H9 (cell line): ENCODE measurements around the gene DENND6A. TPM values are rescaled to one million over a fixed set of nuclear protein-coding genes. Genes with fewer than 3 reads are reported as not detected.

Experiments
- DNase-seq: peaks from one replicate; pipeline ENCODE4 v3.0.0-alpha.2; 2017
- H2AFZ ChIP-seq: one replicate; pipeline ENCODE4 v1.6.1; 2013; ENCODE audit warnings: mild to moderate bottlenecking, low read length, control low read depth, moderate library complexity
- H2AK5ac ChIP-seq: 2 replicates; pipeline ENCODE4 v1.6.1; 2013; ENCODE audit warnings: low read length, control low read depth, mixed read lengths; ENCODE audit not compliant: insufficient read length
- H2BK120ac ChIP-seq: one replicate; pipeline ENCODE4 v1.6.1; 2013; ENCODE audit warnings: low read depth, mild to moderate bottlenecking, low read length, control low read depth, inconsistent platforms; ENCODE audit not compliant: poor library complexity, severe bottlenecking
- H2BK12ac ChIP-seq: 2 replicates; pipeline ENCODE4 v1.6.1; 2013; ENCODE audit warnings: low read length, control low read depth, mixed read lengths, low read depth; ENCODE audit not compliant: insufficient read length
- H2BK15ac ChIP-seq: 2 replicates; pipeline ENCODE4 v1.6.1; 2013; ENCODE audit warnings: low read depth, low read length, control low read depth
- H2BK20ac ChIP-seq: one replicate; pipeline ENCODE4 v1.6.1; 2013; ENCODE audit warnings: low read depth, mild to moderate bottlenecking, low read length, control low read depth, inconsistent platforms; ENCODE audit not compliant: poor library complexity, severe bottlenecking
- H2BK5ac ChIP-seq: 2 replicates; pipeline ENCODE4 v1.6.1; 2013; ENCODE audit warnings: low read length, control low read depth, mixed read lengths; ENCODE audit not compliant: insufficient read length
- H3K14ac ChIP-seq: 2 replicates; pipeline ENCODE4 v1.6.1; 2013; ENCODE audit warnings: low read length, control low read depth; ENCODE audit not compliant: insufficient read depth
- H3K18ac ChIP-seq: 2 replicates; pipeline ENCODE4 v1.6.1; 2013; ENCODE audit warnings: low read depth, mild to moderate bottlenecking, mixed read lengths, low read length, control low read depth; ENCODE audit not compliant: insufficient read length
- H3K23ac ChIP-seq: 2 replicates; pipeline ENCODE4 v1.6.1; 2013; ENCODE audit warnings: low read length, control low read depth, mixed read lengths, low read depth; ENCODE audit not compliant: insufficient read length
- H3K23me2 ChIP-seq: 2 replicates; pipeline ENCODE4 v1.6.1; 2013; ENCODE audit warnings: low read depth, mild to moderate bottlenecking, mixed read lengths, low read length, control low read depth; ENCODE audit not compliant: insufficient read length, poor library complexity, severe bottlenecking
- H3K27ac ChIP-seq: 2 replicates; pipeline ENCODE4 v1.5.1; 2013; ENCODE audit warnings: low read length, control low read depth, mixed read lengths, low read depth; ENCODE audit not compliant: insufficient read length
- H3K27me3 ChIP-seq: 2 replicates; pipeline ENCODE4 v1.6.1; 2013; ENCODE audit warnings: low read length, control low read depth, inconsistent platforms; ENCODE audit not compliant: insufficient read depth
- H3K4ac ChIP-seq: 2 replicates; pipeline ENCODE4 v1.6.1; 2013; ENCODE audit warnings: low read depth, mild to moderate bottlenecking, control low read depth, inconsistent platforms, low read length, moderate library complexity
- H3K4me1 ChIP-seq: 2 replicates; pipeline ENCODE4 v1.6.1; 2013; ENCODE audit warnings: low read length, control low read depth, inconsistent platforms; ENCODE audit not compliant: insufficient read depth
- H3K4me2 ChIP-seq: 2 replicates; pipeline ENCODE4 v1.6.1; 2013; ENCODE audit warnings: low read length, control low read depth, mixed read lengths; ENCODE audit not compliant: insufficient read length, insufficient read depth
- H3K56ac ChIP-seq: 2 replicates; pipeline ENCODE4 v1.6.1; 2013; ENCODE audit warnings: low read depth, mild to moderate bottlenecking, mixed read lengths, low read length, control low read depth; ENCODE audit not compliant: insufficient read length
- H3K79me1 ChIP-seq: 2 replicates; pipeline ENCODE4 v1.6.1; 2013; ENCODE audit warnings: low read depth, mild to moderate bottlenecking, moderate library complexity, low read length, control low read depth, inconsistent platforms; ENCODE audit not compliant: insufficient read depth, poor library complexity, severe bottlenecking
- H3K79me2 ChIP-seq: 2 replicates; pipeline ENCODE4 v1.6.1; 2013; ENCODE audit warnings: low read length, control low read depth, inconsistent platforms; ENCODE audit not compliant: insufficient read depth
- H3K9ac ChIP-seq: 2 replicates; pipeline ENCODE4 v1.6.1; 2013; ENCODE audit warnings: low read length, control low read depth, mixed read lengths; ENCODE audit not compliant: insufficient read length; ENCODE audit errors: extremely low read depth
- H3K9me3 ChIP-seq: one replicate; pipeline ENCODE4 v1.6.1; 2013; ENCODE audit warnings: low read depth, low read length, inconsistent platforms; ENCODE audit not compliant: control insufficient read depth
- H3T11ph ChIP-seq: one replicate; pipeline ENCODE4 v1.6.1; 2013; ENCODE audit warnings: mild to moderate bottlenecking, low read length, control low read depth, inconsistent platforms
- H4K20me1 ChIP-seq: one replicate; pipeline ENCODE4 v1.6.1; 2013; ENCODE audit not compliant: control insufficient read depth, insufficient read length, insufficient read depth
- H4K5ac ChIP-seq: 2 replicates; pipeline ENCODE4 v1.6.1; 2013; ENCODE audit warnings: low read depth, mild to moderate bottlenecking, mixed read lengths, low read length, control low read depth; ENCODE audit not compliant: insufficient read length
- H4K8ac ChIP-seq: replicated peaks from 2 replicates; pipeline ENCODE4 v1.6.1; 2013; ENCODE audit warnings: low read length, control low read depth, mixed read lengths, low read depth; ENCODE audit not compliant: insufficient read length
- H4K91ac ChIP-seq: 2 replicates; pipeline ENCODE4 v1.6.1; 2013; ENCODE audit warnings: low read depth, mild to moderate bottlenecking, moderate library complexity, mixed read lengths, low read length, control low read depth; ENCODE audit not compliant: insufficient read length
- H3K27ac Mint-ChIP-seq, 3 experiments: 2 replicates in 2 of 3; 3 replicates in 1 of 3; pipeline ENCODE4 v1.8.0; 2020 to 2021; ENCODE audit warnings: mixed read lengths in 3 of 3, mild to moderate bottlenecking in 1 of 3, moderate library complexity in 1 of 3
- H3K27me3 Mint-ChIP-seq: 2 replicates; pipeline ENCODE4 v1.8.0; 2021; ENCODE audit warnings: low read depth, mild to moderate bottlenecking, moderate library complexity, mixed read lengths
- H3K36me3 Mint-ChIP-seq, 3 experiments: 2 replicates in 2 of 3; 3 replicates in 1 of 3; pipeline ENCODE4 v1.8.0; 2020 to 2021; ENCODE audit warnings: low read depth in 3 of 3, mixed read lengths in 3 of 3; ENCODE audit not compliant: insufficient read depth in 1 of 3
- H3K4me1 Mint-ChIP-seq, 2 experiments: 2 replicates each; pipeline ENCODE4 v1.8.0; 2020; ENCODE audit warnings: mixed read lengths in 2 of 2
- H3K4me3 Mint-ChIP-seq, 2 experiments: 2 replicates in 1 of 2; 3 replicates in 1 of 2; pipeline ENCODE4 v1.8.0; 2020 to 2021; ENCODE audit warnings: mild to moderate bottlenecking in 2 of 2, mixed read lengths in 2 of 2, moderate library complexity in 1 of 2
- H3K9me3 Mint-ChIP-seq, 2 experiments: 2 replicates in 1 of 2; 3 replicates in 1 of 2; pipeline ENCODE4 v1.8.0; 2020; ENCODE audit warnings: mild to moderate bottlenecking in 2 of 2, mixed read lengths in 2 of 2, moderate library complexity in 1 of 2
- CTCF ChIP-seq: fragments of 200-600 bp; sonication (generic); conservative IDR thresholded peaks from 3 replicates; pipeline ENCODE4 v1.8.0; 2021; ENCODE audit warnings: antibody characterized with exemption, mild to moderate bottlenecking
- WGBS: extraction: QIAGEN DNeasy Blood & Tissue Kit; methylation state at CpG from one replicate; pipeline ENCODE4 v1.1.7; 2013; ENCODE audit warnings: missing lambda C conversion rate, low lambda C conversion rate, mixed read lengths; ENCODE audit not compliant: insufficient read length; ENCODE audit errors: extremely low coverage; 5-methylcytosine and 5-hydroxymethylcytosine counted together
- total RNA-seq: library from RNA; stranded (reverse); gene quantifications from 2 replicates; pipeline ENCODE4 v1.2.1, GENCODE V29; 2021

The DENND6A gene
- total RNA-seq, 1 experiment from 2014 or later: 13.2 TPM

GRCh38 chr3:57689367-57690053 lies 3.4 kb downstream of the DENND6A start:
- Histone ChIP-seq H3K56ac (no peak overlapping the region), H3K27ac (no peak overlapping the region), H2BK20ac (no peak overlapping the region), H2BK15ac (no peak overlapping the region), H4K5ac (no peak overlapping the region), H2AK5ac (no peak overlapping the region), H4K91ac (no peak overlapping the region), H3K23ac (no peak overlapping the region), H3K4ac (no peak overlapping the region), H3K18ac (no peak overlapping the region), H4K20me1 (no peaks in the 10 kb centered on the region), H2BK120ac (no peak overlapping the region), H2BK5ac (no peak overlapping the region), H3K79me2 (peaks cover 4% of the 10 kb centered on the region; the same call in 1 of the 2 replicates), H2BK12ac (no peak overlapping the region), H3K27me3 (no peaks in the 10 kb centered on the region), H3K4me2 (no peak overlapping the region), H3K4me1 (no peaks in the 10 kb centered on the region), H3K23me2 (no peaks in the 10 kb centered on the region), H4K8ac (no peak overlapping the region), H2AFZ (no peak overlapping the region), H3K79me1 (peaks cover 5% of the 10 kb centered on the region), H3K9me3 (no peaks in the 10 kb centered on the region), H3T11ph (no peak overlapping the region), H3K14ac (no peak overlapping the region), H3K9ac (no peak overlapping the region)
- H3K36me3 Mint-ChIP-seq: no peaks in the 10 kb centered on the region
- DNase-seq: peak; percentile 39
- no CpG with 5 or more reads among the region's 4 CpGs for WGBS
- H3K27ac Mint-ChIP-seq: peak overlapping the region in 1 of 3 experiments; percentile 40; a peak in 1 of 7 replicates
- no peaks in the 10 kb centered on the region for H3K9me3 Mint-ChIP-seq
- TF ChIP-seq CTCF: peak; percentile 15; the same call in 1 of the 3 replicates
- no peak overlapping the region for H3K4me3 Mint-ChIP-seq
- H3K27me3 Mint-ChIP-seq: no peaks in the 10 kb centered on the region
- peaks cover 18 to 19% of the 10 kb centered on the region in 2 experiments for H3K4me1 Mint-ChIP-seq
